ENCODE results near the gene CHCHD3.
"Not testable (repeated sequence)": the region's sequence is repeated elsewhere in the genome, so short reads cannot be mapped to it uniquely, and the experiment has no call there.

The CHCHD3 gene

GRCh38 chr7:132895231-132895630 is 186.7 kb downstream of the CHCHD3 start:
- DNase-seq: no peak

GRCh38 chr7:132893560-132893959 is 188.3 kb downstream of the CHCHD3 start:
- DNase-seq: no peak

GRCh38 chr7:132892744-132893143 is 189.1 kb downstream of the CHCHD3 start:
- DNase-seq: not testable (repeated sequence)

GRCh38 chr7:132891554-132891953 is 190.3 kb downstream of the CHCHD3 start:
- DNase-seq: no peak

- no peak for DNase-seq
Observed at GRCh38 chr7:132882714-132883428, 199.0 kb downstream of the CHCHD3 start.

GRCh38 chr7:132881317-132881716 is 200.6 kb downstream of the CHCHD3 start:
- DNase-seq: no peak

GRCh38 chr7:132879579-132879978 is 202.3 kb downstream of the CHCHD3 start:
- no peak for DNase-seq

- no peak for DNase-seq
Observed at GRCh38 chr7:132878204-132878919, 203.5 kb downstream of the CHCHD3 start.

- DNase-seq: no peak
Observed at GRCh38 chr7:132877573-132877972, 204.3 kb downstream of the CHCHD3 start.

- no peak for DNase-seq
Observed at GRCh38 chr7:132876576-132876975, 205.3 kb downstream of the CHCHD3 start.

- DNase-seq: no peak
Observed at GRCh38 chr7:132872034-132872433, 209.9 kb downstream of the CHCHD3 start.

GRCh38 chr7:132871419-132871818 is 210.5 kb downstream of the CHCHD3 start:
- DNase-seq: no peak

GRCh38 chr7:132869166-132869861 is 212.6 kb downstream of the CHCHD3 start:
- no peak for DNase-seq

- no peak for DNase-seq
Observed at GRCh38 chr7:132866551-132866950, 215.3 kb downstream of the CHCHD3 start.

- no peak for DNase-seq
Observed at GRCh38 chr7:132866144-132866531, 215.8 kb downstream of the CHCHD3 start.

- no peak for DNase-seq
Observed at GRCh38 chr7:132865366-132866143, 216.3 kb downstream of the CHCHD3 start.

GRCh38 chr7:132861940-132862554 is 219.8 kb downstream of the CHCHD3 start:
- no peak for DNase-seq

- no peak for DNase-seq
Observed at GRCh38 chr7:132861424-132861823, 220.5 kb downstream of the CHCHD3 start.

GRCh38 chr7:132859199-132859598 is 222.7 kb downstream of the CHCHD3 start:
- DNase-seq: no peak

GRCh38 chr7:132858760-132859159 is 223.1 kb downstream of the CHCHD3 start:
- no peak for DNase-seq

- DNase-seq: no peak
Observed at GRCh38 chr7:132858251-132858650, 223.6 kb downstream of the CHCHD3 start.

GRCh38 chr7:132857703-132858102 is 224.2 kb downstream of the CHCHD3 start:
- no peak for DNase-seq

- no peak for DNase-seq
Observed at GRCh38 chr7:132857031-132857430, 224.9 kb downstream of the CHCHD3 start.

All from cerebellar nuclear complex (tissue), 1 donor.